Measurements from ENCODE around the gene ERC2. TPM values are rescaled to one million over a fixed set of nuclear protein-coding genes. Genes with fewer than 3 reads are reported as not detected.

The ERC2 gene
- total RNA-seq, 2 donors from 2014 or later: 1.2 TPM; not detected in 1

DNA sequence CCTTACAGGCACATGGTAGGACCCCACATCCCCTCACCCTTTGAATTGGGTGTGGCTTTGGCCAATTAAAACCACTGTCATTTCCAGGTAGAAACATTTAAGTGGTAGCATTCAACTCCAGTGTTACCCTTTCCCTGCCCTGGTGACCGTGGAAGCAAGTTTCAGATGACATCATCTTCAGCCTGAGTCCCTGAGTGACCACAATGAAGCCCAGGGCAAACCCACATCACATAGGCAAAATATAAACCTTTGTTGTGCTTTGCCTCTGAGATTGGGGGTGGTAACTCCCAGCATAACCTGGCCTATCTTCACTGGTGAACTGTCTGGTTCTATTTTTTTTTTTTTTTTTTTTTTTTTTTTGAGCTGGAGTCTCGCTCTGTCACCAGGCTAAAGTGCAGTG lies 577.2 kb downstream of the ERC2 start:
- no peaks in the 10 kb centered on the region for H3K36me3 ChIP-seq
- TF ChIP-seq, protein P1, sequence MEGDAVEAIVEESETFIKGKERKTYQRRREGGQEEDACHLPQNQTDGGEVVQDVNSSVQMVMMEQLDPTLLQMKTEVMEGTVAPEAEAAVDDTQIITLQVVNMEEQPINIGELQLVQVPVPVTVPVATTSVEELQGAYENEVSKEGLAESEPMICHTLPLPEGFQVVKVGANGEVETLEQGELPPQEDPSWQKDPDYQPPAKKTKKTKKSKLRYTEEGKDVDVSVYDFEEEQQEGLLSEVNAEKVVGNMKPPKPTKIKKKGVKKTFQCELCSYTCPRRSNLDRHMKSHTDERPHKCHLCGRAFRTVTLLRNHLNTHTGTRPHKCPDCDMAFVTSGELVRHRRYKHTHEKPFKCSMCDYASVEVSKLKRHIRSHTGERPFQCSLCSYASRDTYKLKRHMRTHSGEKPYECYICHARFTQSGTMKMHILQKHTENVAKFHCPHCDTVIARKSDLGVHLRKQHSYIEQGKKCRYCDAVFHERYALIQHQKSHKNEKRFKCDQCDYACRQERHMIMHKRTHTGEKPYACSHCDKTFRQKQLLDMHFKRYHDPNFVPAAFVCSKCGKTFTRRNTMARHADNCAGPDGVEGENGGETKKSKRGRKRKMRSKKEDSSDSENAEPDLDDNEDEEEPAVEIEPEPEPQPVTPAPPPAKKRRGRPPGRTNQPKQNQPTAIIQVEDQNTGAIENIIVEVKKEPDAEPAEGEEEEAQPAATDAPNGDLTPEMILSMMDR (IDR thresholded peaks at IDR 0.05): no peak
- ATAC-seq (ENCODE audit: insufficient number of reproducible peaks, low FRiP score, low read depth): no peak
- DNase-seq (ENCODE audit: low spot score): no peak
- H3K9me3 ChIP-seq: no peaks in the 10 kb centered on the region
- H3K4me3 ChIP-seq: no peak overlapping the region
- H3K4me1 ChIP-seq (ENCODE audit: control insufficient read depth in 1 of 2, low read depth in 2 of 2): no peaks in the 10 kb centered on the region
- H3K27ac ChIP-seq: no peak overlapping the region
- H3K27me3 ChIP-seq (replicated peaks; ENCODE audit: insufficient read depth): no peaks in the 10 kb centered on the region

DNA sequence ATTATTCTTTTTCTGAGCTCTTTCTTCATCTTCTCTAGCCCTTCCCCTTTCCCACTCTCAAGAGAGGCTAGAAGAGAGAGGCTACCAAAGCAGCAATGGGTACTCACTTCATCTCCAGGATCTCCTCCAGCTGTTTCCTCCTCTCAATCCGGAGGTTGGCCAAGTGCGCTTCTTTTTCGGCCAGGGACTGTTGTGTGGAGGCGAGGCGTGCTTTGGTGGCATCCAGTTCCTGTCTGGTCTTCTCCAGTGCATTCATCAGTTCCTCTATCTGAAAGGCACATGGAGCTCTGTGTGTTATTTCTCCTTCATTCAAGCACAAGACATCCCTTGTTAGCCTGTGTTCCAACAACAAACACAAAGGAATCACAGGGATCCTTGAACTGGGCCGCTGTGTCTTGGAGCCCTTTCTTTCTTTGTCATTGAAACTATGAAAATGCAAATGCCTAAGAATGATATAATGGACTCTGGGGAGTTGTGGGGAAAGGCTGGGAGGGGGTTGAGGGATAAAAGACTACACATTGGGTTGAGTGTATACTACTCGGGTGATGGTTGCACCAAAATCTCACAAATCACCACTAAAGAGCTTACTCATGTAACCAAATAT lies 579.9 kb downstream of the ERC2 start:
- no peaks in the 10 kb centered on the region for H3K4me1 ChIP-seq (ENCODE audit: control insufficient read depth in 1 of 2, low read depth in 2 of 2)
- no peak overlapping the region for H3K27ac ChIP-seq
- no peaks in the 10 kb centered on the region for H3K36me3 ChIP-seq
- TF ChIP-seq, protein P1 (IDR thresholded peaks at IDR 0.05): no peak
- H3K27me3 ChIP-seq (replicated peaks; ENCODE audit: insufficient read depth): no peaks in the 10 kb centered on the region
- ATAC-seq (ENCODE audit: insufficient number of reproducible peaks, low FRiP score, low read depth): no peak
- no peak overlapping the region for H3K4me3 ChIP-seq
- no peaks in the 10 kb centered on the region for H3K9me3 ChIP-seq
- no peak for DNase-seq (ENCODE audit: low spot score)

DNA sequence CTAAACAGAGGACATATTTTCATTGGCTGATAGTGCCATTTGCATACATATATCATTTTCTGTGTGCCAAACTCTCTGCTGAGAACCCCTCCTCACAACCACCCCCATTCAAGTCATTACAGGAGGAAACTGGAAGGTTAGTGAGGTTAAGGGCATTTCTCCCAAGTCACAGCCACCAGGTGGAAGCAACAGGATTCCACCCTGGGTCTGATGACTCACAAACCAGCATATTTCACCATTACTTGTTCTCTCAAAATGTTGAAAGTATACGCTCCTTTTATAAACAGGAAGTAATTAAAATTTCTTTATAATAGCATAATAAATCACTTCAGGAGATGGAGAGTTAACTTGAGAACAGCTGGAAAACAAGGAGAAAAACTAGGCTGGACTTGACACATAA lies 582.5 kb downstream of the ERC2 start:
- no peaks in the 10 kb centered on the region for H3K36me3 ChIP-seq
- DNase-seq (ENCODE audit: low spot score) (no peak), ATAC-seq (ENCODE audit: insufficient number of reproducible peaks, low FRiP score, low read depth) (no peak)
- no peaks in the 10 kb centered on the region for H3K9me3 ChIP-seq
- H3K4me1 ChIP-seq (ENCODE audit: control insufficient read depth in 1 of 2, low read depth in 2 of 2): no peaks in the 10 kb centered on the region
- H3K27me3 ChIP-seq (replicated peaks; ENCODE audit: insufficient read depth): no peaks in the 10 kb centered on the region
- TF ChIP-seq, protein P1 (IDR thresholded peaks at IDR 0.05): no peak
- H3K4me3 ChIP-seq: no peak overlapping the region
- no peak overlapping the region for H3K27ac ChIP-seq

DNA sequence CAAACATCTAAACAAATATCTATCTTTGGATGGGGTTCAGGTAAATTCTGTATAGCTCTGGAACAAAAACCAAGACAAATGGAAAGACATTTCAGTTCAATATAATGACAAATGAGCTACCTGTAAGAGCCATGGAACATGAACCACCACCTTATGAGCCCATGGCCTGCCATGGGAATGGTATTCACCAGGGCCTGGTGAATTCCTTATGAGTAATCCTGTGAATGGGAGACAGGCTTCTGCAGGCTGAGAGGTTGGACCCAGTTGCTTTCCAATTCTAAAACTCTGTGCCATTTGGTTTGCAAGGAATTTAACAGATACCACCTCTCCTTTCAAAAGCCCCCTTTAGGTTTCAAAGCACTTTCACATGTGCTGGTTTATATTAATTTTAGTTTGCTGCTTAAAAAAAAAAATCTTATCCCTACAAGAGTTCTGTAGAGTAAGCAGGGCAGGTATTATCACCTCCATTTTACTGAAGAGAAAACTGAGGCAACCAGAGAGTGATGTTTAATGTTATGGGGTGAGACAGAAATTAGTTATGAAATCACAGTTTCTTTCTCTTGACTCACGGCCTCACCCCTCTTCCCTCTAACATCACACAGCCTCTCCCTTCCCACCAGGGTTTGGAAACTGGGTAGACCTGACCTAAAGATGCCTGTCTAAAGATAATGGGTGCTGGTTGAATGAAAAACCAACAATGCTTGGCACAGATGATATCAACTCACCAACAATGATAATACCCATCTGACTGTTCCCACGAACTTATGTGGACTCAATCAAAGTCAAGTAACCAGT lies 583.6 kb downstream of the ERC2 start:
- no peak for ATAC-seq (ENCODE audit: insufficient number of reproducible peaks, low FRiP score, low read depth)
- Histone ChIP-seq H3K9me3 (no peaks in the 10 kb centered on the region), H3K27ac (no peak overlapping the region), H3K36me3 (no peaks in the 10 kb centered on the region), H3K4me1 (ENCODE audit: control insufficient read depth in 1 of 2, low read depth in 2 of 2) (no peaks in the 10 kb centered on the region), H3K4me3 (no peak overlapping the region), H3K27me3 (replicated peaks; ENCODE audit: insufficient read depth) (no peaks in the 10 kb centered on the region)
- TF ChIP-seq, protein P1 (IDR thresholded peaks at IDR 0.05): no peak
- no peak for DNase-seq (ENCODE audit: low spot score)

DNA sequence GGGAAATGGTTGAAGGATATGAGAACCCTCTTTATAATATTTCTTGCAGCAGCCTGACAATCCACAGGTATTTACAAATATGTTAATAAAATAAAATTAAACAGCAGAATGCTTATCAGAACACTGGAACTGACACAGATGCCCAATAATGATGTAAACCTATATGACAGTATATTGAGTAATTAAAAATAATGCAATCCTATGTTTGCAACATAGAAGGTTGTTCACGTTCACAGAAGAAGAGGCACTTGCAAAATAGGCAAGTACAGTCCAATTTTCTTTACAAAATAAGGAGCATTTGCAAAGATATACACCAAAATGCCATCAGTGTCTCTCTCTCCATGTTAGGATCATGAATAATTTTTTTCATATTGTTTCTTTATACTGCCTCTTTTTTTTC lies 584.2 kb downstream of the ERC2 start:
- H3K36me3 ChIP-seq: no peaks in the 10 kb centered on the region
- H3K27me3 ChIP-seq (replicated peaks; ENCODE audit: insufficient read depth): no peaks in the 10 kb centered on the region
- ATAC-seq (ENCODE audit: insufficient number of reproducible peaks, low FRiP score, low read depth): no peak
- H3K4me3 ChIP-seq: no peak overlapping the region
- H3K4me1 ChIP-seq (ENCODE audit: control insufficient read depth in 1 of 2, low read depth in 2 of 2): no peaks in the 10 kb centered on the region
- TF ChIP-seq, protein P1 (IDR thresholded peaks at IDR 0.05): no peak
- no peak overlapping the region for H3K27ac ChIP-seq
- no peaks in the 10 kb centered on the region for H3K9me3 ChIP-seq
- DNase-seq (ENCODE audit: low spot score): no peak
